ENCODE measurements around the gene C2orf72. TPM values are rescaled to one million over a fixed set of nuclear protein-coding genes. Genes with fewer than 3 reads are reported as not detected.

Gene C2orf72
- total and polyA plus RNA-seq, 2 of the 13 experiments (the other 11 are each of a cell fraction or from before 2014, with no cell fraction given): 147 to 203 TPM

DNA sequence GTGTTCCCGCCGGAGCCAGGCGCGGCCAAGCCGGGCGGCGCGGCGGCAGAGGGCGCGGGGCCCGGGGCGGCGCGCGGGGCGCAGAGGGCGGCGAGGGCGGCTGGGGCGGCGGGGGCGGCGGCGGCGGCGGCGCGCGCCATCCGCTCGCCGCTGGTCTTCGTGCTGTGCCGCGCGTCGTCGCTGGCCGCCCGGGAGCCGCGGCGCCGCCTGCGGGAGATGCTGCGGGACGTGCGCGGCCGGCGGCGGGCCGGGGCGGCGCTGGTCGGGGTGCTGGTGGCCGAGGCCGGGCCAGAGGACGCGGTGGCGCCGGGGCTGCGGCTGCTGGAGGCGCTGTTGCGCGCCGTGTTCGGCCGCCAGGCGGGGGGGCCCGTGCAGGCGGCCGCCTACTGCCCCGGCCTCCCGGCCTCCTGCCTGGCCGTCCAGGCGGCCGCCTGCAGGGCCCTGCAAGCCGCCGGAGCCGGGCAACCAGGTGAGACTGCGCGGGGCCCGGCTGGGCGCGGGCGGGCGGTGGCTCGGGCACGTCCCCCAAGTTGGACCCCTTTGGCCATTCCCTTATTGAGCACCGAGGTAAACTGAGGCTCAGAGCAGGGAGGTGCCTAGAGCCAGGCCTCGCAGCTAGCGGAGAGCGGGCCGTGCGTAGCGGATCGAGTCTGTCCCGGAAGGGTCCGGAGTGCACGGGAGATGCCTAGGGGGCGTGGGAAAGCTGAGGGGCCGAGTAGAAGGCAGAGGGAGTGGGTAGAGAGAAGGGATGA, 584 bp downstream of the C2orf72 start (continued):
- TF ChIP-seq, protein P1, sequence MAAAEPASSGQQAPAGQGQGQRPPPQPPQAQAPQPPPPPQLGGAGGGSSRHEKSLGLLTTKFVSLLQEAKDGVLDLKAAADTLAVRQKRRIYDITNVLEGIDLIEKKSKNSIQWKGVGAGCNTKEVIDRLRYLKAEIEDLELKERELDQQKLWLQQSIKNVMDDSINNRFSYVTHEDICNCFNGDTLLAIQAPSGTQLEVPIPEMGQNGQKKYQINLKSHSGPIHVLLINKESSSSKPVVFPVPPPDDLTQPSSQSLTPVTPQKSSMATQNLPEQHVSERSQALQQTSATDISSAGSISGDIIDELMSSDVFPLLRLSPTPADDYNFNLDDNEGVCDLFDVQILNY (CRISPR knock-in tag; conservative IDR thresholded peaks at IDR 0.05): no peak
- peak; percentile 34; the same call in 1 of the 2 replicates for TF ChIP-seq SALL1 (CRISPR knock-in tag; IDR thresholded peaks at IDR 0.05)
- TF ChIP-seq, protein P2, sequence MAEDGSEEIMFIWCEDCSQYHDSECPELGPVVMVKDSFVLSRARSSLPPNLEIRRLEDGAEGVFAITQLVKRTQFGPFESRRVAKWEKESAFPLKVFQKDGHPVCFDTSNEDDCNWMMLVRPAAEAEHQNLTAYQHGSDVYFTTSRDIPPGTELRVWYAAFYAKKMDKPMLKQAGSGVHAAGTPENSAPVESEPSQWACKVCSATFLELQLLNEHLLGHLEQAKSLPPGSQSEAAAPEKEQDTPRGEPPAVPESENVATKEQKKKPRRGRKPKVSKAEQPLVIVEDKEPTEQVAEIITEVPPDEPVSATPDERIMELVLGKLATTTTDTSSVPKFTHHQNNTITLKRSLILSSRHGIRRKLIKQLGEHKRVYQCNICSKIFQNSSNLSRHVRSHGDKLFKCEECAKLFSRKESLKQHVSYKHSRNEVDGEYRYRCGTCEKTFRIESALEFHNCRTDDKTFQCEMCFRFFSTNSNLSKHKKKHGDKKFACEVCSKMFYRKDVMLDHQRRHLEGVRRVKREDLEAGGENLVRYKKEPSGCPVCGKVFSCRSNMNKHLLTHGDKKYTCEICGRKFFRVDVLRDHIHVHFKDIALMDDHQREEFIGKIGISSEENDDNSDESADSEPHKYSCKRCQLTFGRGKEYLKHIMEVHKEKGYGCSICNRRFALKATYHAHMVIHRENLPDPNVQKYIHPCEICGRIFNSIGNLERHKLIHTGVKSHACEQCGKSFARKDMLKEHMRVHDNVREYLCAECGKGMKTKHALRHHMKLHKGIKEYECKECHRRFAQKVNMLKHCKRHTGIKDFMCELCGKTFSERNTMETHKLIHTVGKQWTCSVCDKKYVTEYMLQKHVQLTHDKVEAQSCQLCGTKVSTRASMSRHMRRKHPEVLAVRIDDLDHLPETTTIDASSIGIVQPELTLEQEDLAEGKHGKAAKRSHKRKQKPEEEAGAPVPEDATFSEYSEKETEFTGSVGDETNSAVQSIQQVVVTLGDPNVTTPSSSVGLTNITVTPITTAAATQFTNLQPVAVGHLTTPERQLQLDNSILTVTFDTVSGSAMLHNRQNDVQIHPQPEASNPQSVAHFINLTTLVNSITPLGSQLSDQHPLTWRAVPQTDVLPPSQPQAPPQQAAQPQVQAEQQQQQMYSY (CRISPR knock-in tag; IDR thresholded peaks at IDR 0.05): no peak
- TF ChIP-seq ZNF629 (CRISPR knock-in tag; conservative IDR thresholded peaks at IDR 0.05): no peak
- TF ChIP-seq HNF4G (IDR thresholded peaks at IDR 0.05; ENCODE audit: borderline replicate concordance, low read depth, low read length): no peak
- TF ChIP-seq HNF4G (CRISPR knock-in tag; IDR thresholded peaks at IDR 0.05; ENCODE audit: borderline replicate concordance, low read depth): no peak
- no peak for TF ChIP-seq KLF16 (CRISPR knock-in tag; IDR thresholded peaks at IDR 0.05)
- TF ChIP-seq ETV5 (CRISPR knock-in tag; IDR thresholded peaks at IDR 0.05; ENCODE audit: borderline replicate concordance): no peak
- TF ChIP-seq, protein P3, sequence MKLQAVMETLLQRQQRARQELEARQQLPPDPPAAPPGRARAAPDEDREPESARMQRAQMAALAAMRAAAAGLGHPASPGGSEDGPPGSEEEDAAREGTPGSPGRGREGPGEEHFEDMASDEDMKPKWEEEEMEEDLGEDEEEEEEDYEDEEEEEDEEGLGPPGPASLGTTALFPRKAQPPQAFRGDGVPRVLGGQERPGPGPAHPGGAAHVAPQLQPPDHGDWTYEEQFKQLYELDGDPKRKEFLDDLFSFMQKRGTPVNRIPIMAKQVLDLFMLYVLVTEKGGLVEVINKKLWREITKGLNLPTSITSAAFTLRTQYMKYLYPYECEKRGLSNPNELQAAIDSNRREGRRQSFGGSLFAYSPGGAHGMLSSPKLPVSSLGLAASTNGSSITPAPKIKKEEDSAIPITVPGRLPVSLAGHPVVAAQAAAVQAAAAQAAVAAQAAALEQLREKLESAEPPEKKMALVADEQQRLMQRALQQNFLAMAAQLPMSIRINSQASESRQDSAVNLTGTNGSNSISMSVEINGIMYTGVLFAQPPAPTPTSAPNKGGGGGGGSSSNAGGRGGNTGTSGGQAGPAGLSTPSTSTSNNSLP (IDR thresholded peaks at IDR 0.05; ENCODE audit: low read depth, low read length): no peak
- TF ChIP-seq ZNF484 (CRISPR knock-in tag; IDR thresholded peaks at IDR 0.05; ENCODE audit: borderline replicate concordance, low read depth): no peak
- TF ChIP-seq HNRNPK (IDR thresholded peaks at IDR 0.05; ENCODE audit: low read depth, low read length, poor library complexity, severe bottlenecking): no peak
- 0 out of 2 replicates have a peak, but pooled peaks have one; percentile 56 for TF ChIP-seq ZNF160 (CRISPR knock-in tag; IDR thresholded peaks at IDR 0.05)
- peak; percentile 42; the same call in 1 of the 2 replicates for TF ChIP-seq PHF8 (CRISPR knock-in tag; IDR thresholded peaks at IDR 0.05)
- TF ChIP-seq, protein P4, sequence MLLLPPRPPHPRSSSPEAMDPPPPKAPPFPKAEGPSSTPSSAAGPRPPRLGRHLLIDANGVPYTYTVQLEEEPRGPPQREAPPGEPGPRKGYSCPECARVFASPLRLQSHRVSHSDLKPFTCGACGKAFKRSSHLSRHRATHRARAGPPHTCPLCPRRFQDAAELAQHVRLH (CRISPR knock-in tag; IDR thresholded peaks at IDR 0.05; ENCODE audit: borderline replicate concordance, low read depth): no peak
- no peak for TF ChIP-seq ZEB1 (IDR thresholded peaks at IDR 0.05; ENCODE audit: insufficient replicate concordance, low read depth)
- TF ChIP-seq, protein P5, sequence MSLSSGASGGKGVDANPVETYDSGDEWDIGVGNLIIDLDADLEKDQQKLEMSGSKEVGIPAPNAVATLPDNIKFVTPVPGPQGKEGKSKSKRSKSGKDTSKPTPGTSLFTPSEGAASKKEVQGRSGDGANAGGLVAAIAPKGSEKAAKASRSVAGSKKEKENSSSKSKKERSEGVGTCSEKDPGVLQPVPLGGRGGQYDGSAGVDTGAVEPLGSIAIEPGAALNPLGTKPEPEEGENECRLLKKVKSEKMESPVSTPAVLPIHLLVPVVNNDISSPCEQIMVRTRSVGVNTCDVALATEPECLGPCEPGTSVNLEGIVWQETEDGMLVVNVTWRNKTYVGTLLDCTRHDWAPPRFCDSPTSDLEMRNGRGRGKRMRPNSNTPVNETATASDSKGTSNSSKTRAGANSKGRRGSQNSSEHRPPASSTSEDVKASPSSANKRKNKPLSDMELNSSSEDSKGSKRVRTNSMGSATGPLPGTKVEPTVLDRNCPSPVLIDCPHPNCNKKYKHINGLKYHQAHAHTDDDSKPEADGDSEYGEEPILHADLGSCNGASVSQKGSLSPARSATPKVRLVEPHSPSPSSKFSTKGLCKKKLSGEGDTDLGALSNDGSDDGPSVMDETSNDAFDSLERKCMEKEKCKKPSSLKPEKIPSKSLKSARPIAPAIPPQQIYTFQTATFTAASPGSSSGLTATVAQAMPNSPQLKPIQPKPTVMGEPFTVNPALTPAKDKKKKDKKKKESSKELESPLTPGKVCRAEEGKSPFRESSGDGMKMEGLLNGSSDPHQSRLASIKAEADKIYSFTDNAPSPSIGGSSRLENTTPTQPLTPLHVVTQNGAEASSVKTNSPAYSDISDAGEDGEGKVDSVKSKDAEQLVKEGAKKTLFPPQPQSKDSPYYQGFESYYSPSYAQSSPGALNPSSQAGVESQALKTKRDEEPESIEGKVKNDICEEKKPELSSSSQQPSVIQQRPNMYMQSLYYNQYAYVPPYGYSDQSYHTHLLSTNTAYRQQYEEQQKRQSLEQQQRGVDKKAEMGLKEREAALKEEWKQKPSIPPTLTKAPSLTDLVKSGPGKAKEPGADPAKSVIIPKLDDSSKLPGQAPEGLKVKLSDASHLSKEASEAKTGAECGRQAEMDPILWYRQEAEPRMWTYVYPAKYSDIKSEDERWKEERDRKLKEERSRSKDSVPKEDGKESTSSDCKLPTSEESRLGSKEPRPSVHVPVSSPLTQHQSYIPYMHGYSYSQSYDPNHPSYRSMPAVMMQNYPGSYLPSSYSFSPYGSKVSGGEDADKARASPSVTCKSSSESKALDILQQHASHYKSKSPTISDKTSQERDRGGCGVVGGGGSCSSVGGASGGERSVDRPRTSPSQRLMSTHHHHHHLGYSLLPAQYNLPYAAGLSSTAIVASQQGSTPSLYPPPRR (CRISPR knock-in tag; IDR thresholded peaks at IDR 0.05; ENCODE audit: borderline replicate concordance): no peak

All from HepG2 (cell line).